GM12878 (cell line): ENCODE data around the gene USP47. TPM values are rescaled to one million over a fixed set of nuclear protein-coding genes. Genes with fewer than 3 reads are reported as not detected.

Source experiments
- ATAC-seq: fragments of 200-7000 bp; cut with Tn5 transposase; 3 replicates; pipeline ENCODE4 v1.9.1; 2020; ENCODE audit warnings: mild to moderate bottlenecking, moderate library complexity
- BruUV-seq: library from RNA; stranded (reverse); fragments of 400-500 nt; replicated peaks from 2 replicates; lab custom pipeline; 2021; lab: Mats Ljungman, UMichigan
- CTCF ChIA-PET: fragments of 300-600 bp; sonication (Branson Sonifier 250); formaldehyde crosslinking; extraction: SDS; loops from one replicate; lab custom pipeline; 2021; ENCODE audit warnings: inconsistent platforms; lab: Yijun Ruan, JAX
- POLR2A ChIA-PET: fragments of 350-600 bp; formaldehyde crosslinking; extraction: SDS; loops from one replicate; lab custom pipeline; 2021; ENCODE audit warnings: inconsistent platforms; lab: Charles Lee
- RAD21 ChIA-PET: fragments of 300-600 bp; sonication (Branson Sonifier 250); formaldehyde crosslinking; loops from one replicate; lab custom pipeline; 2023; ENCODE audit warnings: antibody characterized with exemption; ENCODE audit not compliant: unreplicated experiment; lab: Charles Lee
- SMC1A ChIA-PET: fragments of 300-600 bp; sonication (Branson Sonifier 250); formaldehyde crosslinking; loops from one replicate; lab custom pipeline; 2023; ENCODE audit not compliant: unreplicated experiment, uncharacterized antibody; lab: Charles Lee
- DNase-seq: peaks from one replicate; pipeline ENCODE4 v3.0.0-alpha.2; 2011; ENCODE audit warnings: low read depth, low spot score
- FAIRE-seq: peaks from 3 replicates; lab custom pipeline; 2011; peaks lifted over from hg19 to GRCh38; lab: Jason Lieb, UNC
- H2AFZ ChIP-seq: 2 replicates; pipeline ENCODE4 v1.6.0; 2011; ENCODE audit warnings: low read depth, low read length, control low read depth; ENCODE audit not compliant: control insufficient read depth
- H3K27ac ChIP-seq: 2 replicates; pipeline ENCODE4 v1.5.1; 2011; ENCODE audit warnings: control low read depth; ENCODE audit not compliant: control insufficient read depth, insufficient read depth
- H3K27me3 ChIP-seq, 2 experiments: replicated peaks in 1 of 2; 2 replicates each; pipeline versions ENCODE4 v1.6.0 to v1.6.1; 2011; ENCODE audit warnings: low read length in 1 of 2; ENCODE audit not compliant: control insufficient read depth in 2 of 2, insufficient read depth in 2 of 2
- H3K36me3 ChIP-seq, 2 experiments: 2 replicates each; pipeline ENCODE4 v1.5.1; 2011; ENCODE audit warnings: low read length in 1 of 2; ENCODE audit not compliant: control insufficient read depth in 2 of 2, insufficient read depth in 2 of 2
- H3K4me1 ChIP-seq: 2 replicates; pipeline ENCODE4 v1.6.1; 2011; ENCODE audit warnings: mild to moderate bottlenecking, low read length, moderate library complexity, mixed read lengths; ENCODE audit not compliant: control insufficient read depth, insufficient read depth
- H3K4me2 ChIP-seq: 2 replicates; pipeline ENCODE4 v1.6.0; 2011; ENCODE audit warnings: control low read depth; ENCODE audit not compliant: control insufficient read depth, insufficient read depth
- H3K4me3 ChIP-seq: fragments of 200-600 bp; sonication (generic); 2 replicates; pipeline ENCODE4 v1.5.1; 2016
- H3K79me2 ChIP-seq: 2 replicates; pipeline ENCODE4 v1.6.0; 2011; ENCODE audit warnings: low read length; ENCODE audit not compliant: control insufficient read depth, insufficient read depth
- H3K9ac ChIP-seq: 2 replicates; pipeline ENCODE4 v1.8.0; 2011; ENCODE audit warnings: low read length, control low read depth, mixed read lengths; ENCODE audit not compliant: control insufficient read depth, insufficient read depth
- H3K9me3 ChIP-seq: replicated peaks from 3 replicates; pipeline ENCODE4 v1.5.1; 2011; ENCODE audit warnings: mild to moderate bottlenecking, low read length; ENCODE audit not compliant: control insufficient read depth, insufficient read depth
- H4K20me1 ChIP-seq: 2 replicates; pipeline ENCODE4 v1.6.0; 2011; ENCODE audit not compliant: control insufficient read depth, insufficient read depth
- ATF2 ChIP-seq: IDR thresholded peaks from 2 replicates; pipeline ENCODE4 v1.6.1; 2012; ENCODE audit warnings: low read length, inconsistent platforms
- CEBPB ChIP-seq, 2 experiments: fragments of 150-350 bp in 1 of 2; IDR thresholded peaks; 2 replicates each; pipeline ENCODE4 v1.6.1; 2012 to 2014; ENCODE audit warnings: low read depth in 2 of 2, low read length in 2 of 2, borderline replicate concordance in 1 of 2, inconsistent platforms in 1 of 2
- CHD2 ChIP-seq: IDR thresholded peaks from 2 replicates; pipeline ENCODE4 v1.6.1; 2011; ENCODE audit warnings: low read depth, low read length, improper control_type of control experiment, borderline replicate concordance
- CUX1 ChIP-seq: IDR thresholded peaks from 2 replicates; pipeline ENCODE4 v1.6.1; 2012; ENCODE audit warnings: improper control_type of control experiment, low read depth, low read length; ENCODE audit not compliant: insufficient replicate concordance
- E4F1 ChIP-seq: fragments of 450-650 bp; IDR thresholded peaks from 2 replicates; pipeline ENCODE4 v1.6.1; 2018; ENCODE audit warnings: borderline replicate concordance, mild to moderate bottlenecking; ENCODE audit not compliant: partially characterized antibody
- IRF5 ChIP-seq: fragments of 450-650 bp; IDR thresholded peaks from 2 replicates; pipeline ENCODE4 v1.6.1; 2017; ENCODE audit warnings: borderline replicate concordance
- SRF ChIP-seq, 2 experiments: IDR thresholded peaks; 2 replicates each; pipeline ENCODE4 v1.6.1; 2011; ENCODE audit warnings: low read depth in 2 of 2, low read length in 2 of 2, mild to moderate bottlenecking in 1 of 2, moderate library complexity in 1 of 2
- TARDBP ChIP-seq: IDR thresholded peaks from 2 replicates; pipeline ENCODE4 v1.6.1; 2016; ENCODE audit warnings: borderline replicate concordance
- WGBS: methylation state at CpG from one replicate; pipeline ENCODE4 v1.1.6; 2016; ENCODE audit warnings: low lambda C conversion rate; ENCODE audit not compliant: insufficient replicate concordance, insufficient coverage; ENCODE audit errors: missing lambda C conversion rate; 5-methylcytosine and 5-hydroxymethylcytosine counted together
- in situ Hi-C: fragments of 300-500 bp; cut with MboI; formaldehyde crosslinking; loops from 9 replicates; pipeline ENCODE4 v1.14.3; 2018; ENCODE audit warnings: mixed read lengths
- intact Hi-C: fragments of 100-400 bp; cut with micrococcal nuclease; formaldehyde crosslinking; loops from one replicate; pipeline ENCODE4 v1.14.2; 2022; ENCODE audit not compliant: unreplicated experiment
- polyA plus RNA-seq, 11 experiments: library from polyadenylated mRNA; depleted of rRNA in 4 of 11; unstranded in 6 of 11; stranded (reverse) in 5 of 11; fragments of >200 nt; fragmentation: Nextera tagmentation in 4 of 11; fragmentation: Illumina TruSeq in 1 of 11; extraction: Ambion mirVana in 4 of 11; extraction: Trizol in 1 of 11; gene quantifications; 1 replicate in 1 of 11; 2 replicates in 10 of 11; pipeline versions ENCODE4 v1.2.1 to v1.2.3, GENCODE V29; 2011 to 2016; ENCODE audit warnings: inconsistent platforms in 2 of 11, missing spikeins in 2 of 11, low read depth in 1 of 11
- total RNA-seq, 4 experiments: library from RNA; depleted of rRNA in 3 of 4; stranded (reverse); fragments of >200 nt in 3 of 4; fragmentation: Illumina TruSeq in 1 of 4; extraction: Trizol in 1 of 4; gene quantifications; 2 replicates each; pipeline versions ENCODE4 v1.2.1 to v1.2.3, GENCODE V29; 2013 to 2021

The USP47 gene
- total and polyA plus RNA-seq, 10 of the 15 experiments (the other 5 are each of a cell fraction or from before 2014, with no cell fraction given): 13.9 to 54.0 (median 31.6) TPM

- intact Hi-C loops (no loop called here), in situ Hi-C loops (no loop called here)
- TF ChIP-seq CUX1 (no peak), IRF5 (no peak), TARDBP (no peak), SRF (IDR thresholded peaks at IDR 0.05; ENCODE audit: low read depth in 2 of 2, low read length in 2 of 2) (no peak), E4F1 (no peak), ATF2 (no peak), CEBPB (IDR thresholded peaks at IDR 0.05; ENCODE audit: borderline replicate concordance in 1 of 2, low read depth in 2 of 2, low read length in 2 of 2) (no peak), CHD2 (no peak)
- ChIA-PET POLR2A (no interaction called here), RAD21 (no interaction called here), CTCF (no interaction called here), SMC1A (interaction anchor here (1.8 kb wide), 1 partner anchor 10 kb away, joined by 8 read pairs; no protein-coding TSS in a partner anchor)
- WGBS: 95% methylated on average over 3 of the region's 3 CpGs
- ATAC-seq (no peak), DNase-seq (no peak), FAIRE-seq (no peak)
- Histone ChIP-seq H3K27me3 (no peaks in the 10 kb centered on the region), H3K27ac (no peak overlapping the region), H3K9ac (no peak overlapping the region), H2AFZ (no peak overlapping the region), H3K9me3 (no peaks in the 10 kb centered on the region), H3K36me3 (peaks cover 4 to 12% of the 10 kb centered on the region in 2 experiments), H3K79me2 (no peaks in the 10 kb centered on the region), H3K4me2 (no peak overlapping the region), H3K4me3 (no peak overlapping the region), H3K4me1 (no peaks in the 10 kb centered on the region), H4K20me1 (no peaks in the 10 kb centered on the region)
- no TSS peak for BruUV-seq
Observed at GRCh38 chr11:11942668-11943067, 100.9 kb downstream of the USP47 start.
